Stimulated activated CD4-positive, alpha-beta T cell treated with anti-CD3 and anti-CD28 coated beads, Interleukin-2, amount 100 ng/mL, for 24 hours (primary cell): ENCODE data around the gene MAP9.
"Not testable (repeated sequence)": the region's sequence is repeated elsewhere in the genome, so short reads cannot be mapped to it uniquely, and the experiment has no call there.

ENCODE experiments used
- DNase-seq, 2 donors: peaks; one replicate each; pipeline ENCODE4 v3.0.0-alpha.2; 2020

The MAP9 gene

GRCh38 chr4:155339999-155340398, 36.8 kb downstream of the MAP9 start:
- no peak for DNase-seq

DNA sequence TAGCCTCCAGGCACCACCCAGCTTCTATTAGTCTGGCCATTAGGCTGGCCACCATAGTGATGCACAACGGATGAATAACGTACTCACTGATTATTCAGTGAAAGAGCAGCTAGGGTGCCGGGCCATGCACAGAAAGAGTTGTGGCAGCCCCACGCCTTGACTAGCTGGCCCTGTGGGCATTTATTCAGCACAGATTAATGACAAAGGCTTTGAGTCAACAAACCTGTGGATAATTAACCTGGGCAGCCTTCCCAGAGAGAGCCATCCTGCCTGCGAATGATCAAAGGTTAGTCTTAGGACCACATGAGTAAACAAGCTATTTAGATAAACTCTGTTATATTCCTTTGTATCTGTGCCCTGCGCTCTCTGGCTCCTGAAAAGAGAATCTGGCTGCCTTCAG, 37.2 kb downstream of the MAP9 start:
- no peak for DNase-seq

DNA sequence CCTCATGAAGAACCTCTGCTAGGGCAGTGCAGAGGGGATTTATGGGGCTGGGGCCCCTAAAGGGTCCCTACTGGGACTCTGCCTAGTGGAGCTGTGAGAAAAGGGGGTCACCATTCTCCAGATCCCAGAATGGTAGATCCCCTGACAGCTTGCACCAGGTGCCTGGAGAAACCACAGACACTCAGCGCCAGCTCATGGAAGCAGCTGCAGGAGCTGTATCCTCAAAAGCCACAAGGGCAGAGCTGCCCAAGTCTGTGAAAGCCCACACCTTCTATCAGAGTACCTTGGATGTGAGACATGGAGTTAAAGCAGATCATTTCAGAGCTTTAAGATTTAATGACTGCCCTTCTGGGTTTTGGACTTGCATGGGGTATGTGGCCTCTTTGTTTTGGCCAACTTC, 38.6 kb downstream of the MAP9 start:
- no peak for DNase-seq

GRCh38 chr4:155336242-155336641, 40.5 kb downstream of the MAP9 start:
- DNase-seq: no peak

DNA sequence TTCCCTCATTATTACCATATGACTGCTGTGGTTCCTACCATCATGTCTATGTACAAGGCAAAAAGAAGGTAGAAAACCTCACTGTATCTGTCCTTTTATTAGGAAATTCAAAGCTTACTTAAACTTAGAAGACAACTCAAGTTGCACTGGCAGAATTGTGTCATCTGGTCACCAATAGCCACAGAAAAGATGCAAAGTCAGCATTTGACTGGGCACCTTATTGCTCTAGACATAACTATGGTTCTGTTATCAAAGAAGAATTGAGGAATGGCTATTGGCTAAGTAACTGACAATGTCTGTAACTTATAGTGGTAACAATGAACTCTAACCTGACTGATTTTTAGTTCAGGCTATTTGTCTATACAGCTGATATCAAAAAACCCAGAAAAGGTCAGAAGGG, 45.3 kb downstream of the MAP9 start:
- DNase-seq: no peak

DNA sequence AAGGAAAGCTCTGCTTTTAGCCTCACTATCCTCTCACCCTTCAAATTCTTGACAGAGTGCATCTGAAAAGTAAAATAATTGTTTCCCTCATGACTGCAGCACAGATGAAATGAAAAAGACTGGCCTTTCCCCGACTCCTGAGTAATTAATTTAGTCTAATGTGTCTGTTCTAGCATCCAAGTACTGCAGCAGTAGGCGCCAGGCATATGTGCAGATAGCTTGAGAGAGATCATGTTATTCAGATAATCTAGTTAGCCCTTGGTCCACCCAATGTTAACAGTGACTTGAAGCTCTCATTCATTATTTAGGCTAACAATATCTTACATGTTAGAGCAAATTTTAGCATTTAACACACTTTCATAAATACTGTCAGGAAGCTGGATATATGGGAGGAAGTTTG, 54.0 kb downstream of the MAP9 start:
- no peak for DNase-seq

DNA sequence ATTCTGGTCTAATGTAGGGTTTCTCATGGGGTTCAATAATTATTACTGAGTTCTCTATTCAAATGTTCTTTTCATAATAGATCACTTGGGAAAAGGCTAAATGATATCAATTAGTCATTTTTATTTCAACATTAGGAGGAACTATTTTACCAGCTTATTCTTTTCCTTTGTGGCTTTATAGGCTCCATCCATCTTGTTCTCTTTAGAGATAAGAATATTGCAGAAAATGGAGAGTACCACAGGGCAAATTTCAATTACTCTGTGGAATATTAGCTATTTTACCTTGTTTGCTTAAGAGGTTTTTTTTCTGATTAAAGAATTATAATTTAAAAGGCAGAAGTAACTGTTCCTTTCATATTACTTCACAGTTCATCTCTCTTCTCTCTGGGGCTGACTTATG, 55.8 kb downstream of the MAP9 start:
- DNase-seq: no peak

DNA sequence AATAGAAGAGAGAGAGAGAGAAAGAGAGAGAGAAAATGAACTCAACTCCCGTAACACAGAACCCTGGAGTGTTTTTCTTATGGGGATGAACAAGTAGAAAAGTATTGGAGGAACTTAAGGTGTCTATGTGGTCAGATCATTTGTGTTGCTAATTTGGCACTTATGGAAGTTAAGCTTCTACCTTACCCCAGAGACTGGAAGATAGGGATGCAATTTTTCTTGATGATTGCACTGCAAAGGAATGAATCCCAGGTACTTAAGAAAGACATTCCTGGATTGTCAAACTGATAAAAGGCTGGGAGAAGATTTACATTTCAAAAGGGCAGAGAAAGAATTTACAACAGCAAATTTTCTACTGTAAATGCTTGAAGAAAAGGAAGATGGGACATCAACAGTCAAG, 57.2 kb downstream of the MAP9 start:
- DNase-seq: no peak

GRCh38 chr4:155312027-155312426, 64.7 kb downstream of the MAP9 start:
- DNase-seq: not testable (repeated sequence)

DNA sequence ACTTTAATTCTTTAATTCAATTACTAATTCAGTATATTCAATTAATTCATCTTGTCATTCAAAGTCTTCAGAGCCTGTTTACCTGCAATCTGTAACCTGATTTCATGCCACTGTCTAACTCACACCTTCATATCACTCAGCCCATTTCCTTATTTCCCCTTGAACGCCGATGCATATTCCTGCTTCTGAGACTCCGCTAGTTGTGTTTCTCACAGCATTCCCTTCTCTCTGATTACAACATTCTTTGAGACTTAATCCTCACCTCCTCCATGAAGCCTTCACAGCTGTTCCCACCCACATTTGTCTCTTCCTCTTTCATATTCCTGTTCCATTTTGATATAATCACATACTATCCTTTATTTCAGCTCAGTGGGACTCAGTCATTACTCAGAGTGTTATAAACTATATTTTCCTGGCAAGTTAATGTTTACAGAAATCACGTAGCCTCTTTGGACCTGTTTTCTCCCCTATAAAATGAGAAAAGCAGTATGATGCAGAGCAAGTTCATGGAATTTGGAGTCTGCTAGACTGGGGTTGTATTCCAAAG, 69.0 kb downstream of the MAP9 start:
- no peak for DNase-seq

DNA sequence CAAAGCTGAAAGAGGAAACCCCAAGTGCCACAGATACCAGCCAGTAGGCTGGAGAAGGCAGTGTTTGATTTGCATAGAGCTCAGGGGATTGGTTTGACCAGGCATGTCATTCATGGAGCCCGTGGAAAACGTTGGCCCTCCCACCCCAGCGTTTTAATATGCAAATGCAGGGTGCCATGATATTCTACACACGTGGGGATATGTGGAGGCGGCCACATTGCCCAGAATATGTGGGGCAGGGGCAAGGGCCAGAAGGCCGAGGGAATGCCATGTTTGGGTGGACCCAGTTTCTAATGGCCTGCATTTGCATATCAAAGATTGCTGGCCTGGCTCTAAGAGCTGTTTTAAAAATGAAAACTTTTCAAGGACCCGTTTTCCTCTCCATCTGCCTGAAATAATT, 71.1 kb downstream of the MAP9 start:
- DNase-seq: no peak

DNA sequence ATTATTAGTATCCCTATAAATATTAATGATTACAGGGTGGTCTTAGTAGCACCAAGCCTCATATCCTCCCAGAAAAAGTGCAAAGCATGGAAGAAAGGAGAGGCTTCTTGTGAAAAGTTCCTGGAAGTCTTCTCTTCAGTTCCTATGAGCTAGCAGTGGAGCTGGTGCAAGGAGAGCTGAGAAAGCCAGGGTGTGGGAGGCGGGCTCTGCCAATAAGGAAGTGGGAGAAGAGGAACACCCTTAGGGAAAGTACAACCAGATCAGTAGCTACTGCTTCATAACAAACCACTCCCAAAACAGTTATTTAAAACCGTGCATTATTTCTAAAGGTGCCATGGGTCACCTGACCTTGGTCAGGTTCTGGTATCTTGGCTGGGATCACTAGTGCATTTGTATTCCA, 72.4 kb downstream of the MAP9 start:
- DNase-seq: no peak

DNA sequence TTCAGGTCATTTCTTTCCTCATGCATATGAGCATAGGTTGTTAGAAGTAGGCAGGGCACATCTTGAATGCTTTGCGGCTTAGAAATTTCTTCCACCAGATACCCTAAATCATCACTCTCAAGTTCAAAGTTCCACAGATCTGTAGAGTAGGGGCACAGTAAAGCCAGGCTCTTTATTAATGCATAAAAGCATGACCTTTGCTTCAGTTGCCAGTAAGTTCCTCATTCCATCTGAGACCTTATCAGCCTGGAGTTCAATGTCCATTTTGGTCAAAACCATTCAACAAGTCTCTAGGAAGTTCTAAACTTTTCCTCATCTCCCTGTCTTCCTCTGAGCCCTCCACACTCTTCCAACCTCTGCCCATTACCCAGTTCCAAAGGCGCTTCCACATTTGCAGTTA, 77.7 kb downstream of the MAP9 start:
- no peak for DNase-seq
